VCaP (cell line): Measurements from ENCODE around the gene BTBD9.

Experiments used
- H3K27ac ChIP-seq: fragments of 450-650 bp; 2 replicates; pipeline ENCODE4 v1.5.1; 2017
- TF ChIP-seq, protein P1 (sequence below): fragments of 450-650 bp; conservative IDR thresholded peaks from 2 replicates; pipeline ENCODE4 v1.5.1; 2017; ENCODE audit warnings: mild to moderate bottlenecking, moderate library complexity

BTBD9 gene

DNA sequence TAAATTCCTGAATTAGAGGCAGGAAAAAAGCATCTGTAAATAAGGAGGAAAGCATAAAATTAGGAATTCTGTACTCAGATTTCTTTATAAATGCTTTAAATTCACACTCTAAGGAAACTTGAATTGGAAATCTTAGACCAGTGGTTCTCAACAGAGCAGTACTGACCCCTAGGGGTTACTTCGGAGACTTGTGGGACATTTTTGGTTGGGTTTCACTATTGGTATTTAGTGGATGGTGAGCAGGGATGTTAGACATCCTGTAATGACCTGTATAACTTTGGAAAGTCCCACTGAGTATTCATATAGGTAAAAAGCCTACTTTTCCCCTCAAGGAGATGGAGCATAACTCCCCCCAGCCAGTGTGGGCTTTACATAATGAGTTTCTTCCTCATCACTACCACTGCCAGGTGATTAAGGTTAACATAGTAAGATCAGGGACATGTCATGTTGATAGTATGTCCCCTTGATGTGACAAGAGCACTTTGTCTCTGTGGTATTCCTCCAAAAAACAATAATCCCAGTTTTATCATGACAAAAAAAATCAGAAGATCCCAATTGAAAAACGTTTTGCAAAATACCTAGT is 32.2 kb upstream of the BTBD9 start:
- TF ChIP-seq, protein P1, sequence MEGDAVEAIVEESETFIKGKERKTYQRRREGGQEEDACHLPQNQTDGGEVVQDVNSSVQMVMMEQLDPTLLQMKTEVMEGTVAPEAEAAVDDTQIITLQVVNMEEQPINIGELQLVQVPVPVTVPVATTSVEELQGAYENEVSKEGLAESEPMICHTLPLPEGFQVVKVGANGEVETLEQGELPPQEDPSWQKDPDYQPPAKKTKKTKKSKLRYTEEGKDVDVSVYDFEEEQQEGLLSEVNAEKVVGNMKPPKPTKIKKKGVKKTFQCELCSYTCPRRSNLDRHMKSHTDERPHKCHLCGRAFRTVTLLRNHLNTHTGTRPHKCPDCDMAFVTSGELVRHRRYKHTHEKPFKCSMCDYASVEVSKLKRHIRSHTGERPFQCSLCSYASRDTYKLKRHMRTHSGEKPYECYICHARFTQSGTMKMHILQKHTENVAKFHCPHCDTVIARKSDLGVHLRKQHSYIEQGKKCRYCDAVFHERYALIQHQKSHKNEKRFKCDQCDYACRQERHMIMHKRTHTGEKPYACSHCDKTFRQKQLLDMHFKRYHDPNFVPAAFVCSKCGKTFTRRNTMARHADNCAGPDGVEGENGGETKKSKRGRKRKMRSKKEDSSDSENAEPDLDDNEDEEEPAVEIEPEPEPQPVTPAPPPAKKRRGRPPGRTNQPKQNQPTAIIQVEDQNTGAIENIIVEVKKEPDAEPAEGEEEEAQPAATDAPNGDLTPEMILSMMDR: peak; percentile 82

DNA sequence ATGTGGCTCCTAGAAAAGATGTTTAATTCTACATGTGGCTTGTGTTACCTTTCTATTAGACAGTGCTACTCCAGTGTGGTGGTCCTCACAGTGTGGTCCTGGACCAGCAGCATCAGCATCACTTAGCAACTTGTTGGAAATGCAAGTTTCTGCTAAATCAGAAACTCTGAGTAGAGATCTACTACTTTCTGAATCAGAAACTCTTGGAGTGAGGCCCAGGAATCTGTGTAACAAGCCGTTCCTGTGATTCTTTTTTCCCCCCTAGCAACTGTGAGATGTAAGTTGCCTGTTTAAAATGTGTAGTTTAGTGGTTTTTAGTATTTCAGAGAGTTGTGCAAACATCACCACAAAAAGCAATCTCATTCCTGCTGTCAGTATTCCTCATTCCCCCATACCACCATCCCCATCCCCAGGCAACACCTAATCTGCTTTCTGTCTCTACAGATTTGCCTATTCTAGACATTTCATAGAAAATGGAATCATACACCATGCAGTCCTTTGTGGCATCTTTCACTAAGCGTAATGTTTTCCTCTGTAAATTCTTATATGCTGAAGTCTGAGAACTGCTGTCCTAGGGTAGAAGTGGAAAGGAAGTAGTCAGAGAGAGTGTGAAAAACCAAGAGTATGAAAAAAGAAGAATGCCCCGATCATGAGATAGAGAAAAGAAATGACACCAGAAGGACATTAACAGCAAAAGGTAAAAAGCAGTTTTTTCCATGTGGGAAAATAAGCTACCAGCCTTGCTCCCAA is 18.9 kb upstream of the BTBD9 start:
- no peak overlapping the region for H3K27ac ChIP-seq
- TF ChIP-seq, protein P1: no peak

More for the DNA sequence above, 32.2 kb upstream of the BTBD9 start:
- no peak overlapping the region for H3K27ac ChIP-seq

DNA sequence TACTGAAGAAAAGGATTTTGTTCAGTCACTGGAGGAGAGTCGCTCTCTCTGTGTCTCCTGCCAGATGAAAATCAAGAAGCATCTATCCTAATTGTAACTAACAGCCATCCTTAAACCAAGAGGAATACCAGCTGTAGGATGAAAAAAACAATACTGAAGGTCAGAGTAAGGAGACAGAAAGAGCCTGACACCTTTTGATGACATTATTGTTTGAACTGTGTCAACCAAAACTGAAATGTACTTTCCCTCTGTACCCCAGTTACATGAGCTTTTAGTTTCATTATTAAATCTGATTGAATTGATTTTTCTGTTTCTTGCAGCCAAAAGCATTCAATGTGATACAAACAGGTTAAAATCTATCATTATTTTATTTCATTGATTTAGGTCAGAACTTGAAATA is 17.2 kb upstream of the BTBD9 start:
- TF ChIP-seq, protein P1: no peak
- no peak overlapping the region for H3K27ac ChIP-seq

DNA sequence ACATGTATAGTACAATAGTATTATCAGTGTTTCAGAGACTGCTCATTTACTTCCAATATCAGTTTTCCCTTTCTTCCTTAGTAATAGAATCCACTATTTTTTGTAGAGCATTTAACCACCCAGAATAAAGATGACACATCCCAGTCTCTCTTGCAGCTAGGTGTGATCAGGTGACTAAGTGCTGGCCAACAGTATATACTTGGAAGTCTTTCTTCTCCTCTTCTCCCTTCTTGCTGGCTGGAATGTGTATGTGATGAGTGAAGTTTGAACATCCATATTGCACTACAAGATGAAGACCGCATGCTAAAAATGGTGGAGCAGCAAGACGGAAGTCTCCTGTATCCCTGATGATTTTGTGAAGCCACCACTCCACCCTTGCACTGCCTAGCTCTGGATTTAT is 14.5 kb upstream of the BTBD9 start:
- H3K27ac ChIP-seq: no peak overlapping the region
- TF ChIP-seq, protein P1: no peak

DNA sequence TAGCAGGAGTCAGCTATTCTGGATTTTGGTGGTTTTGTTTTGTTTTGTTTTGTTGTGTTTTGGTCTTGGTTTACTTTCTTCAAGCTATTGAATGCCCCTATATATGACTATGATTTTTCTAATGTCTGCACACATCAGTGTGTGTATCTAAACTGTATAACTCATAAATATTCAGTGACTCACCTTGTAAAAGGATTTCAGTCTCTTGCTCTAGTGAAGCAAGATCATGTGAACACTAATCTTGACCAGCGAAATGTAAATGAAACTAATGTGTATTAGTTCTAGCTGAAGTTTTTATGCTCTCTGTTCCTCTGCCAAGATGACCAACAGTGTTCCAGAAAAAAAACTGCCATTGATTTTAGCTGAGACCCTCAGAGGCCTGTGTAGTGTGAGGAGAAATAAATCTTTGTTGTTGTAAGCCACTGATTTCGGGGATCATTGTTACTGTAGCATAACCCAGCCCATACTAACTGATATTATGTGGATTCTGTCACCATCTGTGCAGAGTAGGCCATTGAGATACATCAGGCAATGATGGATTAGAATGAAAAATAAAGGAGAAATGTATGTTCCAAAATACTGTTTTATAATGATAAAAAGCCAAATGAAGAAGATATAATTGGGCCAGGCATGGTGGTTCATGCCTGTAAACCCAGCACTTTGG is 11.5 kb upstream of the BTBD9 start:
- TF ChIP-seq, protein P1: no peak
- no peak overlapping the region for H3K27ac ChIP-seq

DNA sequence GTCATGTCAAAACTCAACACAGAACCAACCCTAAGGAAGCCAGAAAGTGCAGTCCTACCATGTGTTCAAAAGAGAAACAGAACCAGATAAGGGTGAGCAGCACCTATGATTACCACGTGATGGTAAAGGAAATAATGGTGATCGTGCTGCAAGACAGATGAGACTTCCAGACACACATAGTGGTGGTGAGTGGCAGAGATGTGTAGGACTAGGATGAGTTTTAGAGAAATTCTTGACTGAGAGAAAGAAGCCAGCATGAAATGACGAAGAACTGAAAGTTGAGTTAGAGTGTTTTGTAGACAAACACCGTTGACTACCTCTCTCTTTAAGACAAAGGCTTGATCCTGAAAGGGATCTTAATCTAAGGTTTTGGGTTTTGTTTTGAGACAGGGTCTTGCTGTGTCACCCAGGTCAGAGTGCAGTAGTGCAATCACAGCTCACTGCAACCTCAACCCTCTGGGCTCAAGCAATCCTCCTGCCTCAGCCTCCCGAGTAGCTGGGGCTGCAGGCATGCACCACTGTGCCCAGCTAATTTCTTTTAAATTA is 10.6 kb upstream of the BTBD9 start:
- TF ChIP-seq, protein P1: no peak
- H3K27ac ChIP-seq: no peak overlapping the region

DNA sequence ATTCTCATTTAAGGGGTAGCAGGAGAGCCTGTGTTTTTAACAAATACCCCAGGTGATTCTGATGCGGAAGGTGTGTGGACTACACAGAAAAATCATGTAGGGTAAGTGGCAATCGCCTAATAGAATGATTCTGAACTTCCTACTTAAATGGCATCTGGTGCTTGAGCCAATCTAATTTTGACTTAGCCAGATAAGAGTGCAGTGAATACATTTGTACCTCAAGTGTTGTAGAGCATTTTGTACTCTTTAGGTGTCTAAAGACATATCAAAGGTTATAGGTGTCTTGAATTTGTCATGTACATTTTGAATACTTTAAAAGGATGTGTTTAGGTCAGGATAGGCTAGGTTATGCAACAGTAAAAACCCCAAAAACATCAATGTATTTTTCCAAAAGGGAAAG is 10.0 kb upstream of the BTBD9 start:
- H3K27ac ChIP-seq: no peak overlapping the region
- TF ChIP-seq, protein P1: no peak
